ENCODE measurements around the gene TBX1.

The TBX1 gene

GRCh38 chr22:19739911-19740449 is 20.6 kb upstream of the TBX1 start:
- H3K4me3 ChIP-seq (ENCODE audit: low read length) = no peak overlapping the region
- H3K4me1 ChIP-seq (ENCODE audit: insufficient read depth, low read length) = peaks cover 8% of the 10 kb centered on the region
- H3K9me3 ChIP-seq (ENCODE audit: insufficient read depth, low read depth, low read length) = no peaks in the 10 kb centered on the region
- WGBS = 87% methylated on average over 7 of the region's 7 CpGs
- H3K9ac ChIP-seq (ENCODE audit: low read depth, low read length) = no peak overlapping the region
- H3K36me3 ChIP-seq (ENCODE audit: insufficient read depth, low read length) = no peaks in the 10 kb centered on the region
- no peaks in the 10 kb centered on the region; the same call in 1 of the 2 replicates for H3K27me3 ChIP-seq (ENCODE audit: insufficient read depth, low read length)
- no peak overlapping the region for H3K27ac ChIP-seq (ENCODE audit: low read depth, low read length)

- Histone ChIP-seq H3K9me3 (ENCODE audit: insufficient read depth, low read depth, low read length) (no peaks in the 10 kb centered on the region), H3K27ac (ENCODE audit: low read depth, low read length) (no peak overlapping the region), H3K36me3 (ENCODE audit: insufficient read depth, low read length) (no peaks in the 10 kb centered on the region), H3K9ac (ENCODE audit: low read depth, low read length) (no peak overlapping the region), H3K27me3 (ENCODE audit: insufficient read depth, low read length) (no peaks in the 10 kb centered on the region; the same call in 1 of the 2 replicates), H3K4me3 (ENCODE audit: low read length) (no peak overlapping the region), H3K4me1 (ENCODE audit: insufficient read depth, low read length) (peaks cover 11% of the 10 kb centered on the region)
- WGBS = 91% methylated on average over 15 of the region's 15 CpGs
These were observed 20.0 kb upstream of the TBX1 start for GRCh38 chr22:19740586-19740985.

DNA sequence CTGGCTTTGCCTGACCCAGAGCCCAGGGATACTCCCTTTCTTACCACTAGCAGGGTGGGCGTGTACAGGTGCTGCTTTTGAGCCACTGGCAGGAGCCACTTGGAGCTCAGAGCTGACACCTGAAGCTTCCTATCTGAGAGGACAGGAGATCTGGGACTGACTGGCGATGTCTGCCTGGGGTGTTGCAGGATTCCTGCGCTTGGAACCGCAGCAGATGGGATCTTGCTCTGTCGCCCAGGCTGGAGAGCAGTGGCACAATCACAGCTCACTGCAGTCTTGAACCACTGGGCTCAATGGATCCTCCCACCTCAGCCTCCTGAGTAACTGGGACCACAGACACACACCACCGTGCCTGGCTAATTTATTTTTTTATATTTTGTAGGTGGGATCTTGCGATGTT is 19.5 kb upstream of the TBX1 start:
- no peaks in the 10 kb centered on the region for H3K9me3 ChIP-seq (ENCODE audit: insufficient read depth, low read depth, low read length)
- H3K27ac ChIP-seq (ENCODE audit: low read depth, low read length) = no peak overlapping the region
- WGBS = 95% methylated on average over 7 of the region's 7 CpGs
- H3K4me1 ChIP-seq (ENCODE audit: insufficient read depth, low read length) = peaks cover 12% of the 10 kb centered on the region
- no peaks in the 10 kb centered on the region; the same call in 1 of the 2 replicates for H3K27me3 ChIP-seq (ENCODE audit: insufficient read depth, low read length)
- H3K4me3 ChIP-seq (ENCODE audit: low read length) = no peak overlapping the region
- no peak overlapping the region for H3K9ac ChIP-seq (ENCODE audit: low read depth, low read length)
- no peaks in the 10 kb centered on the region for H3K36me3 ChIP-seq (ENCODE audit: insufficient read depth, low read length)

DNA sequence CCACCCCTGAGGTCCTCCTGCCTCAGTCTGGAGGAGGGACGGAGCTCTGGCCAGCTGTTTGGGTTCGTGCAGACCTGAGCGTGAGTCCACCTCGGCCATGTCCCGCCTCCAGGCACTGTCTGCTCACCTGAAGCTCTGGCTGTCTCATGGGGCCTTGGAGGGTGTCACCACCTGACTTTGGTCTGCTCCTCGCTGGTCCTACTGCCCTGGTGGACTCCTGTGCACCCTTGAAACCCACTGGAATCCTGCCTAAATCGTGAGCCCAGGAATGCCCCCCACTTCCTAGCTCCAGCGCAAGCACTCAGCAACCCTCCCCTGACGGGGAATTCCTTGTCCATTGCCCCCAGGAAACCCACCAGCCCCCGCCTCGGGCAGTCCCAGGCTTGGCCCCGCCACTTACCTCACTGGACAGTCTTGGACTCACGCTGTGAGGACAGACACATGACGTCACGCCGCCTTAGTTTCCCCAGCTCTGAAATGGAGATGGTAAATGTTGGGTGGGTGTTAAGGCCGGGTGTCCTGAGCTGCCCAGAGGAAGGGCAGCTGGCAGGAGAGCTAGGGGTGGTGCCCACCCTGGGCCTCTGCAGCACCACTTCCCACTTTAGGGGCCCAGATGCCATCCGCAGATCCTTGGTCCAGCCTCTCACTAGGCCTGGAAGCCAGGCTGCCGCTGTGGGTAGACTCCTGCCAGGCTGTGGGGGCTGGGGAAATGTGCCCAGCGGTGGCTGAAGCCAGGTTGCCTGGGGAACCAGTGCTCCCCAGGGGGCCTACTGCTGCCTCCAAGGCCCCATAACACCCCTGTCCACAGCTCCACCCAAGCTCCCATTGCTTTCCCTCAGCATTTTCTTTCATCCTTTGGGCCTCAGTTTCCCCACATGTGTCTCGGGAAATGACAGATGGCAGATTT is 18.2 kb upstream of the TBX1 start:
- peaks cover 12% of the 10 kb centered on the region for H3K4me1 ChIP-seq (ENCODE audit: insufficient read depth, low read length)
- H3K9me3 ChIP-seq (ENCODE audit: insufficient read depth, low read depth, low read length) = no peaks in the 10 kb centered on the region
- H3K27ac ChIP-seq (ENCODE audit: low read depth, low read length) = no peak overlapping the region
- H3K4me3 ChIP-seq (ENCODE audit: low read length) = no peak overlapping the region
- 91% methylated on average over 21 of the region's 21 CpGs for WGBS
- H3K9ac ChIP-seq (ENCODE audit: low read depth, low read length) = no peak overlapping the region
- H3K36me3 ChIP-seq (ENCODE audit: insufficient read depth, low read length) = no peaks in the 10 kb centered on the region
- H3K27me3 ChIP-seq (ENCODE audit: insufficient read depth, low read length) = no peaks in the 10 kb centered on the region; the same call in 1 of the 2 replicates

DNA sequence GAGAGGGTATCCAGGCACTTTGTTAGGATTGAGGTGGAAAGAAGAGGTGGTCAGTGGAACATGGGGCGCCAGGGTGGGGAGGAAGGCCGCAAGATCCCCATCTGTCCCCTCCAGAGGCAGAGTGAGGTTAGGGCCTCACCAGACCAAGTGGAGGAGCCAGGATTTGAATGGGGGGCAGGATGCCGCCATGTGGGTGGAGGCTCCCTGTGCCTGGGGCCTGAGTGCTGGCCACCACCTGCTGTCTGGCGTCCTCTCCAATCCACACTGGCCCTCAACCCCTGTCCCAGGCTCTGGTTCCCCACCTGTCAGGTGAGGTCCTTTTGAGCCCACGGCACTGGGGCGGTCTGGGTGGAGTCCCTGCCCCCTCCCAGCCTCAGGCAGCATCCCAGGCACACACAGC is 17.5 kb upstream of the TBX1 start:
- H3K36me3 ChIP-seq (ENCODE audit: insufficient read depth, low read length) = no peaks in the 10 kb centered on the region
- WGBS = 88% methylated on average over 6 of the region's 6 CpGs
- H3K4me1 ChIP-seq (ENCODE audit: insufficient read depth, low read length) = peaks cover 9% of the 10 kb centered on the region
- H3K4me3 ChIP-seq (ENCODE audit: low read length) = no peak overlapping the region
- H3K27ac ChIP-seq (ENCODE audit: low read depth, low read length) = no peak overlapping the region
- no peak overlapping the region for H3K9ac ChIP-seq (ENCODE audit: low read depth, low read length)
- no peaks in the 10 kb centered on the region; the same call in 1 of the 2 replicates for H3K27me3 ChIP-seq (ENCODE audit: insufficient read depth, low read length)
- H3K9me3 ChIP-seq (ENCODE audit: insufficient read depth, low read depth, low read length) = no peaks in the 10 kb centered on the region

DNA sequence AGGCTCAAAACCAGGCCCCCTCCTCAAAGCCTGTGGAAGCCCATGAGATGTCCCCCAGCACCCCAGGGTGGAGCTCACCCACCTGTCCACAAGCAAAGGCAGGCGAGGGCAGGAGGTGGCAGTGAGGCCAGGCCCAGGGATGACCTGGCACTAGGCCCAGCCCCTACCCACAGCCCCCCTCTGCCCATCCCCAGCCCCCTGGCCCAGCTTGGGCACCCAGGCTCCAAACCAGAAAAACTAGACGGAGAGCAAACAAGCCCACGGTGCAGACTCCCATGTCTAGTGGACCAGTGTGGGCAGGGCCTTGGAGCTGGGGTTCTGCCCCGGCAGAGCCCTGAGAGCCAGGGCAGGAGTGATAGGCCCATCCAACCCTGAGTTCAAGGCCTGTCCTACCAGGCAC is 16.9 kb upstream of the TBX1 start:
- no peak overlapping the region for H3K4me3 ChIP-seq (ENCODE audit: low read length)
- 0 out of 2 replicates have a peak, but pooled peaks cover 4% of the 10 kb centered on the region for H3K4me1 ChIP-seq (ENCODE audit: insufficient read depth, low read length)
- H3K27ac ChIP-seq (ENCODE audit: low read depth, low read length) = no peak overlapping the region
- H3K27me3 ChIP-seq (ENCODE audit: insufficient read depth, low read length) = no peaks in the 10 kb centered on the region; the same call in 1 of the 2 replicates
- no peaks in the 10 kb centered on the region for H3K36me3 ChIP-seq (ENCODE audit: insufficient read depth, low read length)
- 92% methylated on average over 4 of the region's 4 CpGs for WGBS
- no peak overlapping the region for H3K9ac ChIP-seq (ENCODE audit: low read depth, low read length)
- H3K9me3 ChIP-seq (ENCODE audit: insufficient read depth, low read depth, low read length) = no peaks in the 10 kb centered on the region

DNA sequence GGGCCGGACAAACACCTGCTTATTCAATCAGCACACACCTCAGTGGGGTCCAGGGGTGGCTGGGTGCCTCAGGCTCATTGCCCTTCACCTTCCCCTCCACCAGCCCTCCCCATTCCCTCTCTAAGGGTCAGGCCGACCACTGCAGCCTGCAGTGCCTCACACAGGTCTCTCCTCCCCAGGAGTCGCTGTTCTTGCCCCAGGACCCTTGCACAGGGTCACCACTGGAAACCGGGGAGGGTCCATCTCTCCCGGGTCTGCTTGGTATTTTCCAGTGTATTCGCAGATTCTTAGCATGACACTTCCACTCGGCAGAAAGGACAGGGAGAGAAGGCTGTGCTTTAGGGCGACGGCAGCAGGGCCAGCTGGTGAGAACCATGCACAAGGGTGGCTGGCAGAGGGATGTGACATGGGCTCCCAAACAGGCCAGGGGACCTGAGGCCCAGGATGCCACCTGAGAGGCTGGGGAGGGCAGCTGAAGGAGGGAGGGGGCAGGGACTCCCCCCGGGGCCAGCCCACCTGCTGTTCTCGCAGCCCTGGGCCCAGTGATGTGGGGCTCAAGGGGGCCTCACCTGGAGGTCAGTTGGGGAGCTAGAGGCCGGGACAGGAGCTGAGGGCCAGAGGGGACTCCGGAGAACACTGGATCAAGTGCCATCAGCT is 16.1 kb upstream of the TBX1 start:
- Histone ChIP-seq H3K9ac (ENCODE audit: low read depth, low read length) (no peak overlapping the region), H3K4me1 (ENCODE audit: insufficient read depth, low read length) (0 out of 2 replicates have a peak, but pooled peaks cover 4% of the 10 kb centered on the region), H3K4me3 (ENCODE audit: low read length) (no peak overlapping the region), H3K36me3 (ENCODE audit: insufficient read depth, low read length) (no peaks in the 10 kb centered on the region), H3K27me3 (ENCODE audit: insufficient read depth, low read length) (no peaks in the 10 kb centered on the region; the same call in 1 of the 2 replicates), H3K27ac (ENCODE audit: low read depth, low read length) (no peak overlapping the region), H3K9me3 (ENCODE audit: insufficient read depth, low read depth, low read length) (no peaks in the 10 kb centered on the region)
- WGBS = 90% methylated on average over 13 of the region's 13 CpGs

DNA sequence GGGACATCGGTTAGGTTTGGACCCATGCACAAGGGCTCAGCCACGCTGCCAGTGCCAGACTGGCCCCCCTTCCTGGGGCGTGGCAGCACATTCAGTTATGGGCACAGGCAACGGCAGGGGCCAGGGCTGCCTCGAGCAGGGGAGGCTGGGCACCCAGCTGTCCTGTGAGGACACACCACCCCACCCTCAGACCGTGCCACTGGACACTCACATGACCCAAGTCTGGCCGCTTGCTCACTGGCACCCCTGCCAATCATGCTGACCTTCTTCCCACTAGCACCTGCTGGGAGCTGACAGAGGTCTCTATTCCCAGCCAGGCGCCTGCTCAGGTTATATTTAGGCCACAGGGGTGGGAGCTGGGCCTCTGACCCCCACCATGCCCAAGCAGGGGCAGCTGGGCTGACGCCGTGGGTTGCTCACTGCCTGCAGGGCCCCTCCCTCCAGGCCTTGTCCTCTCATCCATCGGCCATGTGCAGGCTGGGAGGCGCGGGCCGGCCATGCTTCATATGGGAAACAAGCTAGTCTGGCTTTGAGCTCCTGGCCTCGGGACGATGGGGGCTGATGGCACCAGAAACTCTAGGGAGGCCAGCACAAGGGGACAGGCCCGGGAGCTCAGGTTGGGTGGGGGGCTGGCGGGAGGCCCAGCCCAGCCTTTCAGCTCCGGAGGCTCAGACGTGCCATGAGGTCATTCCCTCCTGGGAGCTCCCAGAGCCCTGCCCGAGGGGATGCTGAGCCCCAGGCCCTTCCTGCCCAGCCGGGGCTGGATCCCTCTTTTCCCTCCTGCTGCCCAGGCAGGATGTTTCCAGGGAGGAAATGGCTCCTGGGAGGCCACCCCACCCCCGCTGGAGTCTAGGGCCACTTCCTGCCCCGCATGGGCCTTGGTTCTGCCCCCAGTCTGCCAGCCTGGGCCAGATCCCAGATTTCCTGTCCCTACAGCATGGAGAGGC is 15.2 kb upstream of the TBX1 start:
- WGBS = 80% methylated on average over 24 of the region's 24 CpGs
- Histone ChIP-seq H3K36me3 (ENCODE audit: insufficient read depth, low read length) (no peaks in the 10 kb centered on the region), H3K27me3 (ENCODE audit: insufficient read depth, low read length) (no peaks in the 10 kb centered on the region; the same call in 1 of the 2 replicates), H3K4me3 (ENCODE audit: low read length) (no peak overlapping the region), H3K9ac (ENCODE audit: low read depth, low read length) (no peak overlapping the region), H3K27ac (ENCODE audit: low read depth, low read length) (no peak overlapping the region), H3K4me1 (ENCODE audit: insufficient read depth, low read length) (0 out of 2 replicates have a peak, but pooled peaks cover 4% of the 10 kb centered on the region), H3K9me3 (ENCODE audit: insufficient read depth, low read depth, low read length) (no peaks in the 10 kb centered on the region)

DNA sequence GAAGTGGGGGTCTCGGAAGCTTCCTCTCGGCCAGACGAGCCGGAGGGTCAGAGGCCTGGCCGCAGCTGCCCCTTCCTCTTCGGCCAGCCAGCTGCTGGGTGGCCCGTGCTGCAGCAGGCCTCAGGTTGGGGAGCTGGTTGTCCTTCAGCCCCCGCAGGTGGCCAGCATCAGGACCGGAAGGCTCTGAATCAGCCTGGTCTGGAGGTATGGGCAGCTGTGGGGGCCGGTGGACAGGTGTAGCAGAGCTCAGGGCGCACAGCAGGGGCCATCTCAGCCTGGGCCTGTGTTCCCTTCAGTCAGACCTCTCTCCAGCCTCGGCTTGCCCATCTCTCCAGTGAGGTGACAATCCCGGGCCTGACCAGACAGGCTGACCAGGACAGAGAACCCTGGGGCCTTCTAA is 13.9 kb upstream of the TBX1 start:
- 93% methylated on average over 13 of the region's 13 CpGs for WGBS
- Histone ChIP-seq H3K27me3 (ENCODE audit: insufficient read depth, low read length) (peaks cover 5% of the 10 kb centered on the region), H3K4me1 (ENCODE audit: insufficient read depth, low read length) (peaks cover 6% of the 10 kb centered on the region; the same call in 1 of the 2 replicates), H3K27ac (ENCODE audit: low read depth, low read length) (no peak overlapping the region), H3K36me3 (ENCODE audit: insufficient read depth, low read length) (no peaks in the 10 kb centered on the region), H3K9me3 (ENCODE audit: insufficient read depth, low read depth, low read length) (no peaks in the 10 kb centered on the region), H3K9ac (ENCODE audit: low read depth, low read length) (no peak overlapping the region), H3K4me3 (ENCODE audit: low read length) (no peak overlapping the region)

DNA sequence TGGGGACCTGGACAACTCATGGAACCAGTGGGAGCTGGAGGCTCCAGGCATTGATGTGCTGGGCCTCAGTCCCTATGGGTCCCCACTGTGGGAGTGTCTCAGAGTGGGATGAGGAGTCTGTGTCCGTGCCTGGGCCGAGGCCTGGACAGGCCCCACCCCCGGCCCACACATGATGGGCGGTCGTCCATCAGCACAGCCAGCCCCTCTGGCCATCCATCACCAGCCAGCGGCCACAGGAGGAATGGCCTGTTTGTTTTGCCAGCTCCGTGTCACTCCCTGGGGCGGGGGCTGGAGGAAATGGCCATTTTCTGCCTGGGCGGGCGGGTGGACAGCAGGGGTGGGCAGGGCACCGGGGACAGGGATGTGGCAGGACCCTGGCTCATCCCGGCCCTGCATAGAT is 13.0 kb upstream of the TBX1 start:
- H3K9ac ChIP-seq (ENCODE audit: low read depth, low read length) = no peak overlapping the region
- peaks cover 6% of the 10 kb centered on the region; the same call in 1 of the 2 replicates for H3K4me1 ChIP-seq (ENCODE audit: insufficient read depth, low read length)
- H3K4me3 ChIP-seq (ENCODE audit: low read length) = no peak overlapping the region
- H3K9me3 ChIP-seq (ENCODE audit: insufficient read depth, low read depth, low read length) = no peaks in the 10 kb centered on the region
- no peak overlapping the region for H3K27ac ChIP-seq (ENCODE audit: low read depth, low read length)
- 87% methylated on average over 12 of the region's 12 CpGs for WGBS
- no peaks in the 10 kb centered on the region for H3K36me3 ChIP-seq (ENCODE audit: insufficient read depth, low read length)
- peaks cover 13% of the 10 kb centered on the region for H3K27me3 ChIP-seq (ENCODE audit: insufficient read depth, low read length)

Data from HUES64 (cell line).